Subcutaneous adipose tissue (tissue), 4 donors: ENCODE data around the gene CILP2. TPM values are rescaled to one million over a fixed set of nuclear protein-coding genes. Genes with fewer than 3 reads are reported as not detected.

Experiments used
- total RNA-seq, 4 donors: library from RNA; depleted of rRNA; stranded (reverse); fragments of >200 nt; gene quantifications; one replicate each; pipeline ENCODE4 v1.1.0, GENCODE V29; 2016
- TF ChIP-seq, protein P1 (sequence below): fragments of 450-650 bp; IDR thresholded peaks from one replicate; pipeline ENCODE4 v1.5.1; 2016; ENCODE audit warnings: low read depth, mild to moderate bottlenecking, control low read depth, antibody characterized with exemption, moderate library complexity

CILP2 gene
- total RNA-seq, 4 donors from 2014 or later: 0.38 to 0.85 TPM; not detected in 2

DNA sequence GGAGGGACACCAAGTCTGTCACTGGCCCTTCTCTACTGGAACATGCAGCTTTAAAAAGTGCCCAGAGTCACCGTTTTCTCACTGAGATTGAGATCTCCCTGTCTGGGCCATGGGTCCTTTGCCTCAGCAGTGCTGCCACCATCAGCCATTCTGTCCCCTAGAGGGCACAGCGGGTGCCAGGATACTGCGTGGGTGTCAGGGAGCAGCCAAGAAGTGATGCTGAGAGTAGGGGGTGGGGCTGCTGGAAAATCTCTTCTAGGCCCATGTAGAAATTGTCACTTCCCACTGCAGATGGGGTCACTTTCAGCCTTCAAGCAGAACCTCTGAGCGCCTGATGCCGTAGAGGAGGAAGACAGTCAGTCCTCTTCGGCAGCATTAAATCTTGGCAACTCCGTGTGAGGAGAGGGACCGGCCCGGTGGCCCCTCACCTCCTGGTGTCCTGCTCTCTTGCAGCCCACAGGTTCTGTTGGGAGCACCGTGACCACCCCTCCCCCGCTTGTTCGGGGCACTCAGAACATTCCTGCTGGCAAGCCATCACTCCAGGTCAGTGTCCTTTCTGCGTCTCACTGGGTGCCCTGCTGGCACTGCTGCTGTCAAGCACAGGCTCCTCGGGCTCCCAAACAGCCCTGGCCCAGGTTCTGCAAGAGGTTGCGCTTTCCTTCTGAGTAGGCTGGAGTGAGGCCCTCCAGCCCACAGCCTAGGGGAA, 44.1 kb upstream of the CILP2 start:
- TF ChIP-seq, protein P1, sequence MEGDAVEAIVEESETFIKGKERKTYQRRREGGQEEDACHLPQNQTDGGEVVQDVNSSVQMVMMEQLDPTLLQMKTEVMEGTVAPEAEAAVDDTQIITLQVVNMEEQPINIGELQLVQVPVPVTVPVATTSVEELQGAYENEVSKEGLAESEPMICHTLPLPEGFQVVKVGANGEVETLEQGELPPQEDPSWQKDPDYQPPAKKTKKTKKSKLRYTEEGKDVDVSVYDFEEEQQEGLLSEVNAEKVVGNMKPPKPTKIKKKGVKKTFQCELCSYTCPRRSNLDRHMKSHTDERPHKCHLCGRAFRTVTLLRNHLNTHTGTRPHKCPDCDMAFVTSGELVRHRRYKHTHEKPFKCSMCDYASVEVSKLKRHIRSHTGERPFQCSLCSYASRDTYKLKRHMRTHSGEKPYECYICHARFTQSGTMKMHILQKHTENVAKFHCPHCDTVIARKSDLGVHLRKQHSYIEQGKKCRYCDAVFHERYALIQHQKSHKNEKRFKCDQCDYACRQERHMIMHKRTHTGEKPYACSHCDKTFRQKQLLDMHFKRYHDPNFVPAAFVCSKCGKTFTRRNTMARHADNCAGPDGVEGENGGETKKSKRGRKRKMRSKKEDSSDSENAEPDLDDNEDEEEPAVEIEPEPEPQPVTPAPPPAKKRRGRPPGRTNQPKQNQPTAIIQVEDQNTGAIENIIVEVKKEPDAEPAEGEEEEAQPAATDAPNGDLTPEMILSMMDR: no peak

DNA sequence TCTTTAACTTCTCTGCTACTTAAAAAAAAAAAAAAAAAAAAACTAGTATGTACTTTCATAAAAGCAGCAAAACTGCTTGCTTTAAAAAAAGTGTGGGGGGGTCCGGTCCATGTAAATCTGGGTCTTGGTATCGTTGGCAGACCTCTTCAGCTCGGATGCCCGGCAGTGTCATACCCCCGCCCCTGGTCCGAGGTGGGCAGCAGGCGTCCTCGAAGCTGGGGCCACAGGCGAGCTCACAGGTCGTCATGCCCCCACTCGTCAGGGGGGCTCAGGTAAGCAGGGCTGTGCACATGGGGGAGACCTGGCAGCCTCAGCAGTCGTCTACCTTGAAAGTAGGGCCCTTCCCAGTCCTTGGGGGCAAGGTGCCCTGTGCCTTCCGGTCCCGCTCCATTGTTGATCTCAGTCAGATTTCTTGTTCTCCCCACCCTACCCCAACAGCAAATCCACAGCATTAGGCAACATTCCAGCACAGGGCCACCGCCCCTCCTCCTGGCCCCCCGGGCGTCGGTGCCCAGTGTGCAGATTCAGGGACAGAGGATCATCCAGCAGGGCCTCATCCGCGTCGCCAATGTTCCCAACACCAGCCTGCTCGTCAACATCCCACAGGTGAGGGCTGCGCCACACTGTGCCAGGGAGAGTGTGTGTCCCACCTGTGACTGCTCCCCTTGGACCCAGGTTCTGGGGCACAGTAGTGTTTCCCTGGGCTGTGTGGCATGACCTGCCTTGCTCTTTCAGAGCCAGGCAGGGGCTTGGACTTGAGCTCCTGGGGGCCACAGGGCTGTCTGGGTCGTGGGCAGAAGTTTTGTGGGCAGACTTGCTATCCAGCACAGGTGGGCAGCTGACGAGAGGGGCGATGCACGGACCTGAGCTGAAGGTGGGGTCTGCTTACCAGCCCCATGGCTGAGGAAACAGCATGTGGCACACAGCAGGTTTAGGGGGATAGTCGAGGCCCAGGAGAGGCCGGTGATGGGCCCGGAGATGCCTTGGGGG, 42.2 kb upstream of the CILP2 start:
- TF ChIP-seq, protein P1: no peak

DNA sequence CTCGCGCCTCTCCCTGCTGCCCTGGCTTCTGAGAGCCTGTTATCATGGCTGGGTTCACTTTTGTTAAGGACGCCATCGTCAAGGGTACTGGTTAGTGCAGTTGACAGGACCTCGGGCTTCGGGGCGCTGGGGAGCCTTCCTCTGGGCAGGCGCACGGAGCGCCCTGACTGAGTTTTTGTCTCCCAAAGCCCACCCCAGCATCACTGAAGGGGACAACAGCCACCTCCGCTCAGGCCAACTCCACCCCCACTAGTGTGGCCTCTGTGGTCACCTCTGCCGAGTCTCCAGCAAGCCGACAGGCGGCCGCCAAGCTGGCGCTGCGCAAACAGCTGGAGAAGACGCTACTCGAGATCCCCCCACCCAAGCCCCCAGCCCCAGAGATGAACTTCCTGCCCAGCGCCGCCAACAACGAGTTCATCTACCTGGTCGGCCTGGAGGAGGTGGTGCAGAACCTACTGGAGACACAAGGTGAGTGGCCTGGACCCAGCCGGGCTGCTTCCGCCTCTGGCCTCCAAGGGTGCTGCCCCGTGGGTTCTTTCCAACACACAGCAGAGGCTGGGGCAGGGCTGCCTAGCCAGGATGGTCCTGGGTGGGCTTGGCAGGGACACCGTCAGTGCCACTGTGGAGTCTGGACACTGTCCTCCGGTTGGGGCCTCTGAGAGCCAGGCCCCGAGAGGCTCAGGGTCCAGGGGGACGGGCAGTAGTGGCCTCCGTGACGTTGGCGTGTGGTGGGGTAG, 39.6 kb upstream of the CILP2 start:
- TF ChIP-seq, protein P1: no peak

DNA sequence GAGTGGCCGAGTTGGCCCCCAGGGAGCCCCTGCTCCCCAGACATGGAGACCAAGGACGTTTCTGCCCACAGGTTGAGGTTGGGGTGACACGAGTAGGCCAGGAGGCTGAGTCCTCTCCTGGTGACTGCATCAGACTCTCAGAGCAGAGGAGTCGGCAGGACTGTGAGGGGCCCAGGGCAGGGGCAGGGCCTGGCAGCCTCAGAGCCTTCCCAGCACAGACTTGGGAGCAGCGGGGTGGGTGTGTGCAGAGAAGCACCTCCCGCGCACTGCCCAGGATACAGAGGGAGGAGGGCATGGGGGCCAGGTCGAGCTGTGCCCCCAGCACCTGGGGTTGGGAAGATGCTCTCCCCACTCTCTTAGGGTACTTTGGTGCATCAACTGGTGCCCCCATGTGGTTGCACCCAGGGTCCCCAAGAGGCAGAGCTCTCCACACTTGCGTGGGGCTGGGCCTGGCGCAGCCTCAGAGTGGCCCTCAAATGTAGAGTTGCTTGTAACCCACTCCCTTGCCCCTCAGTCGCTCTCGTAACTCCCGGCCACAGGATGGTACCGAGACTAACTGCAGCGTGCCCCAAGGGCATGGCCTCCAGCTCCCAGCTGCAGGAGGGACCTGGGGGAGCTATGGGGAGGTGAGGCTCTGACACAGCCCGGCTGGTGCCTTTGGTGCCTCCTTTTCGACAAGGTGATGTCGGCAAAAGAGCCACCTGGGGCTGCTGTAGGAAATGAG, 38.6 kb upstream of the CILP2 start:
- TF ChIP-seq, protein P1: no peak

DNA sequence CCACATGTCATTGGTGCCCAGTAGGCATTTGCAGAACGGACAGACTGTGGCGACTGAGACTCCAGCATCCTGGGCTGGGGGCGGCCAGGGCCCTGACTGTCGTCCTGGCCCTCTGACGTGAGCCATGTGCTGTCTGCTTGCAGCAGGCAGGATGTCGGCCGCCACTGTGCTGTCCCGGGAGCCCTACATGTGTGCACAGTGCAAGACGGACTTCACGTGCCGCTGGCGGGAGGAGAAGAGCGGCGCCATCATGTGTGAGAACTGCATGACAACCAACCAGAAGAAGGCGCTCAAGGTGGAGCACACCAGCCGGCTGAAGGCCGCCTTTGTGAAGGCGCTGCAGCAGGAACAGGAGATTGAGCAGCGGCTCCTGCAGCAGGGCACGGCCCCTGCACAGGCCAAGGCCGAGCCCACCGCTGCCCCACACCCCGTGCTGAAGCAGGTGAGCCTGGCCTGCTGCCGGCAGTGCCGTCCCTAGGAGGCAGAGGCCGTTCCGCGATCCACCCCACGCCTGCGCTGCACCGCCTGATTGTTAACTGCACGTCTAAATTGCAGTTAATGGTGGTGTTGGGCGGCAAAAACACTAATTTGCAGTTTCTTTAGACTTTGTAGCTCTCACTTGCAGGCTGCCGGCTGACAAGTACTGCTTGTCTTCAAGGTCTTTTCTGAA, 37.0 kb upstream of the CILP2 start:
- TF ChIP-seq, protein P1: no peak

DNA sequence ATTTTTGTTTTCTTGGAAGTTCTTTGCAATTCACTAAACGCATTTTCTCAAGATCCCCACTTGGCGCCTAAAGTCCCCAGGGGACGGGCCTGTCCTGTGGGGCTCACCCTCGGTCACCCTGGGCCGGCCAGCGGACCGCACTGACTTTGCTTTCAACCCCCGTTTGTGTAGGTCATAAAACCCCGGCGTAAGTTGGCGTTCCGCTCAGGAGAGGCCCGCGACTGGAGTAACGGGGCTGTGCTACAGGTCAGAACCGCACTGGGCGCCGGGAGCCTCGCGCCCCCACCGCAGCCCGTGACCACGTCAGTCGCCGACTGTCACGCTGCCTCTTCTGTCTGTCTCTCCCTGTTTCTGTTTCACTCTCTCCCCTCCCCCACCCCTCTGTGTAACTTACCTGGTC, 36.3 kb upstream of the CILP2 start:
- TF ChIP-seq, protein P1: no peak
